GM19240 (cell line): ENCODE results near the gene ETV4.
A peak's percentile ranks its signal among the peaks of the same experiment; 100 is the strongest.
"Not testable (repeated sequence)": the region's sequence is repeated elsewhere in the genome, so short reads cannot be mapped to it uniquely, and the experiment has no call there.

Experiments used
- DNase-seq: peaks from one replicate; pipeline ENCODE4 v3.0.0; 2011; ENCODE audit warnings: low spot score; ENCODE audit not compliant: insufficient read length

Gene ETV4

DNA sequence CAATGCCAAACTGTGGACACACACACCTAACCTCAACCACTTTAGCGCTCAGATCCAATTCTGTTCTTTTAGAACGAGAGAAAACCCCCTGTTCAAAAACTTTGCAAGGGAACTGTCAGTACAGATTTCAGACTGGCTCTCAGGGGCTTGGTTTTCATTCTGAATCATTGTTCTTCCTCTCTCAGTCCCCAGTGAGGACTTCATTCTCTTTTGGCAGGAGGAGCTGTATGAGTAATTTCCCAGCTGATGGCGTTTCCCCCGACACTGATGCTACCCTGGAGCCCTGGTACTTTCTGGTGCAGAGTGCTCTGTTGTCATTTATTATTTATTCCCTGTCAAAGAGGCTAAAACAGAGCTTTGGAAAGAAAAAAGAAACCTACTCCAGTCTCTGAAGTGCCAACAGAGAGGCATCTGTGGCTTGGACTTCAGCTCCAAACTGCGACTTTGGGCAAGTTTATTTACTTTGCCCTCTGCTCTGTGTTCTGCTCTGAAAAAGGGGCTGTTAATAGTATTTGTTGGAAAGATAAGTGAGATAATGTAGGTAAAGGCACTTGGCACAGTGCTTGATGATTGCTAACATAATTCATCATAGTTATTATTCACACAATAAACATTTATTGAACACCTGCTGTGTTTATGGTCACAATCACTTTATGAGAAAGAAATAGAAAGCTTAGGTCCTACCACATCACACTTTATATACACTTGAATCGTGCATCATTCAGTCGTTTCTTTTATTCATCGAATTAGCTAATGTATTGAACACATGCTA is 28.3 kb downstream of the ETV4 start:
- peak; percentile 44 for DNase-seq

DNA sequence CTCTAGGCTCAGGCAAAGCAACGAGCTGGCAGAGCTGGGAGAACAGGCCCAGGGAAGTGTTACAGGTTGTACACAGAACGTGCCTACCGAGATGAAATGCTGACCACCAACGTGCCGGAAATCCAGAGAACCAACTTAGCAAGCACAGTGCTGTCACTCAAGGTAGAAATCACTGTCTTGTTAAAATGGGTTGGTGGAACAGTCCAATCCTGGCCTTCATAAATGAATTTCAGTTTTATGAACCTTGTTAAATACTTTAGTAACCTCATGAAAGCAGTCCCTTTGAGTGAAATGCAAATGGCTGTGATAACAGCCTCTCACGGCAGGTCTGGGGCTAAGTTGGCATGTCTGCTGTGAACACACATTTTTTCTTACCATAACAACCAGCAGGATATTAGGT is 29.0 kb downstream of the ETV4 start:
- no peak for DNase-seq

DNA sequence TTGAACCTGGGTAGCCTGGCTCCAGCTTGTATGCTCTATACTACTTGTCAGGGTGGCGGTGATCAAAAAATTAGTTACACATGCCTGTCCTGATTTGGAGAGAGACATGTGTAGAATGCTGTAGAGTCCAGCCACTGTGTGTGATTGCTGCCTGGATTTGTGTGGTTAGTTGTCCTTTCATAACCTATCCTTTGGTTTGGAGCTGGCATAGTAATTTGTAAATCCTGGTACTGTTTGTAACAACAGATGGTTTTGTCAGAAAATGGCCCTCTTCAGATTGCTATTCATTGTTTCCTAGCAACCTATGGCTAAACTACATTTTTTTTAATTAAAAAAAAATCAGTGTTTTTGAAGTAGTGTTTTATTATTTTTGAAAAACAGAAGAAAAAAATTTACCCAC is 30.5 kb downstream of the ETV4 start:
- DNase-seq = no peak

DNA sequence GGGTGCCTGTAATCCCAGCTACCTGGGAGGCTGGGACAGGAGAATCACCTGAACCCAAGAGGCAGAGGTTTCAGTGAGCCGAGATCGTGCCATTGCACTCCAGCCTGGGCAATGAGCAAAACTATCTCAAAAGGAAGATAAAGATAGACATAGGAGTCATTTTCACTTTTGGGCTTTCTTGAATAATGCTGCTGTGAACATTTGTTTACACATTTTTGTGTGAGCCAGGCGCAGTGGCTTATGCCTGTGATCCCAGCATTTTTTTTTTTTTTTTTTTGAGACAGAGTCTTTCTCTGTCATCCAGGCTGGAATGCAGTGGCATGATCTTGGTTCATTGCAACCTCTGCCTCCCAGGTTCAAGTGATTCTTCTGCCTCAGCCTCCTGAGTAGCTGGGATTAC is 34.9 kb downstream of the ETV4 start:
- not testable (repeated sequence) for DNase-seq

DNA sequence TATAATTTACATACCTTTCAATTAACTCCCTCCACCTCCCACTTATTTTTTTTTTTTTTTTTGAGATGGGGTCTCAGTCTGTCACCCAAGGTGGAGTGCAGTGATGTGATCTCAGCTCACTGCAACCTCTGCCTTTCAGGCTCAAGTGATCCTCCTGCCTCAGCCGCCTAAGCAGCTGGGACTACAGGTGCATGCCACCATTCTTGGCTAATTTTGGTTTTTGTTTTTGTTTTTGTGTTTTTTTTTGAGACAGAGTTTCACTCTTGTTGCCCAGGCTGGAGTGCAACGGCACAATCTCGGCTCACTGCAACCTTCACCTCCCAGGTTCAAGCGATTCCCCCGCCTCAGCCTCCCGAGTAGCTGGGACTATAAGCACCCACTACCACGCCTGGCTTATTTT is 36.7 kb downstream of the ETV4 start:
- DNase-seq = not testable (repeated sequence)

DNA sequence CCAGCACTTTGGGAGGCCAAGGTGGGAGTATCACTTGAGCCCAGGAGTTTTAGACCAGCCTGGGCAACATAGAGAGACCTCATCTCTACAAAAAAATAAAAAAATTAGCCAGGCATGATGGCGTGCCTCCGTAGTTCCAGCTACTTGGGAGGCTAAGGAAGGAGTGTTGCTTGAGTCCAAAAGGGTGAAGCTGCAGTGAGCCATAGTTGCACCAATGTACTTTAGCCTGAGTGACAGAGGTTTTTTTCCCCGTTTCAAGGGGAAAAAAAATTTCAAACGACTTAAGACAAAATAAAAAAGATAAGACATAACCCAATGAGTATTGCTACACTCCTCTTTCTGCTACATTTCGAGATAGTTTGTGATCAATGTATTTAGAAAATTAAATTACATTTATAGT is 55.5 kb downstream of the ETV4 start:
- no peak for DNase-seq

DNA sequence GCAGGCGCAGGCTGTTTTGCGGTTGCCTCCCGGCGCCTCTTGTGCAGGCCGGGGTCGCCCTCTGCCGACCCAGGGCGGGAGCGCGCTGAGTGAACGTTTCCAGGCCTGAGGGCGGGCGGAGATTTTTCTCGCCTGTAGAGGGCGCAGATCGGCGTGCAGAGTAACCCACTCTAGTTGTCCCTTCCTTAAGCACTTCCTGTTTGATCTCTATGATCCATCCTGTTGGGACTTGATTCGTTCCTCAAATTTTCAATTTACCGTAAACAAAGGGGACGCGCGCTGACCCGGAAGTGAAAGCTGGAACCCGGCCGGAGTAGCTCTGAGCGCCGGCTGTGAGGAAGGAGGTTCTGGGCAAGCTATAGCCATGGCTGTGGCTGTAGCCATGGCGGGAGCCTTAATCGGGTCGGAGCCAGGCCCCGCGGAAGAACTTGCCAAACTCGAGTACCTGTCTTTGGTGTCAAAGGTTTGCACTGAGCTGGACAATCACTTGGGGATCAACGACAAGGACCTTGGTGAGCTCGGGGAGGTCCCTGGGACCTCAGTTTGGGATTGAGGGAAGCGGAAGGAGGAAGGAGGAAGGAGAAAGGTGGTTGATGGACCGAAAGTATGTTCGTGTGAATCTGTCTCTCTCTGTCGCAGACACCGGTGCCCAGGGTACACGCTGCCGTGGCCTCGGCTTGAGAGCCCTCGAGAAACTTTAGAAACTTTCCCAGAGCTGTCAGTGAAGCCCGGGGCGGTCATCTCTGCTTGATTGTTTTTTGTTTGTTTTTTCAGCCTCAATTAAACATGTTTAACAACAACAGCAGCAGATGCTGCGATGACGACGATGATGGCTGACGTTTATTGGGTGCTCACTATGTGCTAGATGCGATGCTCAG is 62.2 kb downstream of the ETV4 start, which contains the start of gene DHX8:
Gene DHX8, plus strand, starts transcription at position 302 of the 878 bp plus-strand sequence. Its CDS starts 63 bp downstream, at position 365.
- DNase-seq = peak; percentile 85

DNA sequence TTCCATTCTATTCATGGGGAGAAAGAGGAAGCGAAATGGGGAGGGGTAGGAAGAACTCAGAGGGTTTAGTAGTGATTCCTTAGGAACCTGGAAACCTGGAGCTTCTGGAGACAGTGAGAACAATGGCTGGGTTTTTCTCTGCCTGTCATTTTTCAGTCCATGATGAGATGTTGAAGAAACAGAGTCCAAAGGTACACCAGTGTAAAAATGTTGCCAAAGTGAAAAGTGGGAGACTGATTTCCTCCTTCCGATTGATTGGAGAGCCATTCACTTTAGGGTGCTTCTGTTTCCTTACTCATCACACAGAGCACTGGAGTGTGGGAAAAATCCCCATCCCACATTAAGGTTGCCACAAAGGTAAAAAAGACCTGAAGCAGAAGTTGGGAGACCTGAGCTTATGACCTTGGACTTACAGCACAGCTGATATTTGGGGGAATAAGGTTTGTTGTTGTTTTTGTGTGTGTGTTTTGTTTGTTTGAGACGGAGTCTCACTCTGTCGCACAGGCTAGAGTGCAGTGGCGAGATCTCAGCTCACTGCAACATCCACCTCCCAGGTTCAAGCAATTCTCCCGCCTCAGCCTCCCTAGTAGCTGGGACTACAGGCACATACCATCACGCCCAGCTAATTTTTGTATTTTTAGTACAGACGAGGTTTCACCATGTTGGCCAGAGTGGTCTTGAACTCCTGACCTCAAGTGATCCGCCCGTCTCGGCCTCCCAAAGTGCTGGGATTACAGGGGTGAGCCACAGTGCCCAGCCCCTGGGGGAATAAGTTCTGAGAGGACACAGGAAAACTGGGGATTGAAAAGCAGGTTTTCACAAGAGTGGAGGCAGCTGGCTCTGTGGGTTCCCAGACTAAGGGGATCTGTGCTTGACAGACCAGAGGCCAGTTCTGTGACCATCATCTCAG is 63.8 kb downstream of the ETV4 start:
- no peak for DNase-seq

DNA sequence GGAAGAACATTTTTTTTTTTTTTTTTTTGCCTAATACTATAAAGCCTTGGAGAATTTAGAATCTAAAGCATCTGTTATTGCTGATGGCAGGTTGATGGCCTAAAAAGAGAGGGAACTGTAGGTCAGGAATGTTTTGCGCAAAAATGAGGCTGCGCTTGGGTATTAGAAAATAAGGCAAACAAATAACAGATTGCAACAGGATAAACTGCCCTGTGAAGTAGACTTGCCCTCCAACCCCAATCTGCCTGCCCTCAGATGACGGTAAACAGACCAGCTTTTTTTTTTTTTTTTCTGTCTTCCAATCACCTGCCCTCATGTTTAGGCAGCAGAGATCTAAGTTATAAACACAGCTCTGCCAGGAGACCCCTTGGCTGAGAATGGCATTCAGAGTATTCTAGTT is 66.2 kb downstream of the ETV4 start:
- no peak for DNase-seq
